ENCODE measurements around the gene LSM4.

The LSM4 gene

GRCh38 chr19:18273561-18274218 is 49.2 kb downstream of the LSM4 start:
- DNase-seq (ENCODE audit: low read depth, low spot score): no peak
- no peak for TF ChIP-seq YY1 (IDR thresholded peaks at IDR 0.05; ENCODE audit: insufficient read depth, insufficient read length)
- no peak for TF ChIP-seq ZNF274 (IDR thresholded peaks at IDR 0.05; ENCODE audit: low read depth, low read length)
- TF ChIP-seq SUZ12 (IDR thresholded peaks at IDR 0.05; ENCODE audit: extremely low read depth, insufficient read depth, insufficient read length): no peak
- no peaks in the 10 kb centered on the region for H3K27me3 ChIP-seq (ENCODE audit: insufficient read depth, insufficient read length)
- peaks cover 29% of the 10 kb centered on the region for H3K36me3 ChIP-seq (ENCODE audit: insufficient read depth, insufficient read length, low read length)
- no peak overlapping the region for H3K4me3 ChIP-seq (ENCODE audit: insufficient read length, low read depth)
- peaks cover 13% of the 10 kb centered on the region for H3K4me1 ChIP-seq (ENCODE audit: insufficient read depth, insufficient read length)
- H3K9ac ChIP-seq (ENCODE audit: insufficient read length, low read depth): no peak overlapping the region
- H3K9me3 ChIP-seq (ENCODE audit: insufficient read depth, low read length): no peaks in the 10 kb centered on the region

DNA sequence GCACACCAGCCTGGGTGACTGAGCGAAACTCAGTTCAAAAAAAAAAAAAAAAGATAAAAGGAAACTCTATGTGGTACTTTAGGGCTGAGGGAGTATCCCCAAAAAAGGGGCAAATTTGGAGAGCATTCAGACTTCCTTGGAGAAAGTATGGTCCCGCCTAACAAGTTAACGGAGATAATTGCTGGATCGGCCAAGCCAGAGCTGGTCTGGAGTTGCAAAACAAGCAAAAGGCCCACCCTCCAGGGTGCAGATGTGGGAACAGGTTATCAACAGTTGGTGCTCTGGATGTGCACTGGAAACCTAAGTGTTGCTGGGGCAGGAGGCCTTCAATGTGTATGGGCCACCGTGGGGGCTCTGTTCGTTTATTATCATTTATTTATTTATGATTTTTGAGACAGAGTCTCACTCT is 51.4 kb downstream of the LSM4 start:
- TF ChIP-seq YY1 (IDR thresholded peaks at IDR 0.05; ENCODE audit: insufficient read depth, insufficient read length) (no peak), SUZ12 (IDR thresholded peaks at IDR 0.05; ENCODE audit: extremely low read depth, insufficient read depth, insufficient read length) (no peak), ZNF274 (IDR thresholded peaks at IDR 0.05; ENCODE audit: low read depth, low read length) (no peak)
- H3K9ac ChIP-seq (ENCODE audit: insufficient read length, low read depth): no peak overlapping the region
- H3K9me3 ChIP-seq (ENCODE audit: insufficient read depth, low read length): no peaks in the 10 kb centered on the region
- H3K4me3 ChIP-seq (ENCODE audit: insufficient read length, low read depth): no peak overlapping the region
- DNase-seq (ENCODE audit: low read depth, low spot score): no peak
- H3K27me3 ChIP-seq (ENCODE audit: insufficient read depth, insufficient read length): no peaks in the 10 kb centered on the region
- peaks cover 39% of the 10 kb centered on the region for H3K36me3 ChIP-seq (ENCODE audit: insufficient read depth, insufficient read length, low read length)
- peaks cover 5% of the 10 kb centered on the region for H3K4me1 ChIP-seq (ENCODE audit: insufficient read depth, insufficient read length)

- Histone ChIP-seq H3K36me3 (ENCODE audit: insufficient read depth, insufficient read length, low read length) (peaks cover 44% of the 10 kb centered on the region), H3K27me3 (ENCODE audit: insufficient read depth, insufficient read length) (no peaks in the 10 kb centered on the region)
Observed at GRCh38 chr19:18270326-18270725, 52.5 kb downstream of the LSM4 start.

GRCh38 chr19:18269070-18269723 is 53.7 kb downstream of the LSM4 start:
- no peak for DNase-seq (ENCODE audit: low read depth, low spot score)
- H3K4me1 ChIP-seq (ENCODE audit: insufficient read depth, insufficient read length): peaks cover 2% of the 10 kb centered on the region

More at GRCh38 chr19:18270326-18270725, 52.5 kb downstream of the LSM4 start:
- H3K9ac ChIP-seq (ENCODE audit: insufficient read length, low read depth): no peak overlapping the region
- no peaks in the 10 kb centered on the region for H3K9me3 ChIP-seq (ENCODE audit: insufficient read depth, low read length)
- no peak overlapping the region for H3K4me3 ChIP-seq (ENCODE audit: insufficient read length, low read depth)
- TF ChIP-seq YY1 (IDR thresholded peaks at IDR 0.05; ENCODE audit: insufficient read depth, insufficient read length) (no peak), SUZ12 (IDR thresholded peaks at IDR 0.05; ENCODE audit: extremely low read depth, insufficient read depth, insufficient read length) (no peak), ZNF274 (IDR thresholded peaks at IDR 0.05; ENCODE audit: low read depth, low read length) (no peak)
- no peak for DNase-seq (ENCODE audit: low read depth, low spot score)
- peaks cover 5% of the 10 kb centered on the region for H3K4me1 ChIP-seq (ENCODE audit: insufficient read depth, insufficient read length)

GRCh38 chr19:18266771-18267686 is 55.8 kb downstream of the LSM4 start:
- H3K36me3 ChIP-seq (ENCODE audit: insufficient read depth, insufficient read length, low read length): peaks cover 51% of the 10 kb centered on the region
- H3K9me3 ChIP-seq (ENCODE audit: insufficient read depth, low read length): no peaks in the 10 kb centered on the region
- no peak for TF ChIP-seq YY1 (IDR thresholded peaks at IDR 0.05; ENCODE audit: insufficient read depth, insufficient read length)
- TF ChIP-seq SUZ12 (IDR thresholded peaks at IDR 0.05; ENCODE audit: extremely low read depth, insufficient read depth, insufficient read length): no peak
- TF ChIP-seq ZNF274 (IDR thresholded peaks at IDR 0.05; ENCODE audit: low read depth, low read length): no peak

More at GRCh38 chr19:18269070-18269723, 53.7 kb downstream of the LSM4 start:
- peaks cover 50% of the 10 kb centered on the region for H3K36me3 ChIP-seq (ENCODE audit: insufficient read depth, insufficient read length, low read length)
- no peak overlapping the region for H3K4me3 ChIP-seq (ENCODE audit: insufficient read length, low read depth)
- TF ChIP-seq YY1 (IDR thresholded peaks at IDR 0.05; ENCODE audit: insufficient read depth, insufficient read length) (no peak), ZNF274 (IDR thresholded peaks at IDR 0.05; ENCODE audit: low read depth, low read length) (no peak), SUZ12 (IDR thresholded peaks at IDR 0.05; ENCODE audit: extremely low read depth, insufficient read depth, insufficient read length) (no peak)
- no peaks in the 10 kb centered on the region for H3K27me3 ChIP-seq (ENCODE audit: insufficient read depth, insufficient read length)
- no peaks in the 10 kb centered on the region for H3K9me3 ChIP-seq (ENCODE audit: insufficient read depth, low read length)
- no peak overlapping the region for H3K9ac ChIP-seq (ENCODE audit: insufficient read length, low read depth)

GRCh38 chr19:18265582-18265981 is 57.3 kb downstream of the LSM4 start:
- no peak for DNase-seq (ENCODE audit: low read depth, low spot score)
- TF ChIP-seq ZNF274 (IDR thresholded peaks at IDR 0.05; ENCODE audit: low read depth, low read length) (no peak), YY1 (IDR thresholded peaks at IDR 0.05; ENCODE audit: insufficient read depth, insufficient read length) (no peak), SUZ12 (IDR thresholded peaks at IDR 0.05; ENCODE audit: extremely low read depth, insufficient read depth, insufficient read length) (no peak)

More at GRCh38 chr19:18266771-18267686, 55.8 kb downstream of the LSM4 start:
- H3K9ac ChIP-seq (ENCODE audit: insufficient read length, low read depth): no peak overlapping the region
- no peak overlapping the region for H3K4me3 ChIP-seq (ENCODE audit: insufficient read length, low read depth)
- no peaks in the 10 kb centered on the region for H3K4me1 ChIP-seq (ENCODE audit: insufficient read depth, insufficient read length)
- no peak for DNase-seq (ENCODE audit: low read depth, low spot score)
- H3K27me3 ChIP-seq (ENCODE audit: insufficient read depth, insufficient read length): peaks cover 3% of the 10 kb centered on the region

More at GRCh38 chr19:18265582-18265981, 57.3 kb downstream of the LSM4 start:
- Histone ChIP-seq H3K4me1 (ENCODE audit: insufficient read depth, insufficient read length) (no peaks in the 10 kb centered on the region), H3K27me3 (ENCODE audit: insufficient read depth, insufficient read length) (peaks cover 6% of the 10 kb centered on the region), H3K4me3 (ENCODE audit: insufficient read length, low read depth) (no peak overlapping the region), H3K9me3 (ENCODE audit: insufficient read depth, low read length) (no peaks in the 10 kb centered on the region), H3K36me3 (ENCODE audit: insufficient read depth, insufficient read length, low read length) (peaks cover 51% of the 10 kb centered on the region), H3K9ac (ENCODE audit: insufficient read length, low read depth) (no peak overlapping the region)
